ENCODE measurements around the gene CHCHD10.

The CHCHD10 gene

DNA sequence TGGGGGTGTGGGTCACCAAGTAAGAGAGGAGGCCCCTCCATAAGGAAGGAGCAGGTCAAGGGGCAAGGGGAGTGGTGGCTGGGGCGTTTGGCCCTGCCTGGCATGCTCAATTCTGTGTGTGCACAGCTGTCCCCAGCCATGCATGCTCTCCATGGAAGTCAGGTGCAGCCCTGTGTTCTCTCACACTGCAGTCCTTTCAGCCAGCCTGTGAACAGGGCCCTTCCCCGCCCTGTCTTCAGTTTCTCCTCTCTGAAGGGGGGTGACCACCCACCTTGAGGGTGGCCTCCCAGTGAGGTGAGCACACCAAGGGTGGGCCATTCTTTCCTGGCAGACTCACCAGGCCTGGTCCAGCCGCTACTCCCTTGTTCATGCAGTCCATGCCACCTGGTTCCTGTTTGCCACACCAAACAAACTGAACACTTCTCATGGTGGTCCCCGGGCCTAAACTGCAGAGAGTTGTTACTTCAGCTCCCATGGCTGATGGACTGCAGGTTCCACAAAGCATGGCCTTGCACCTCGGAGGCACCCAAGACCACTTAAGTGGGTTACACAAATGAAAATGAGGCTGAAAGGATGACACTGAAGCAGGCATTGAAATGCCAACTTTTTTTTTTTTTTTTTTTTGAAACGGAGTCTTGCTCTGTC is 1.7 kb upstream of the CHCHD10 start:
- no peak for DNase-seq

DNA sequence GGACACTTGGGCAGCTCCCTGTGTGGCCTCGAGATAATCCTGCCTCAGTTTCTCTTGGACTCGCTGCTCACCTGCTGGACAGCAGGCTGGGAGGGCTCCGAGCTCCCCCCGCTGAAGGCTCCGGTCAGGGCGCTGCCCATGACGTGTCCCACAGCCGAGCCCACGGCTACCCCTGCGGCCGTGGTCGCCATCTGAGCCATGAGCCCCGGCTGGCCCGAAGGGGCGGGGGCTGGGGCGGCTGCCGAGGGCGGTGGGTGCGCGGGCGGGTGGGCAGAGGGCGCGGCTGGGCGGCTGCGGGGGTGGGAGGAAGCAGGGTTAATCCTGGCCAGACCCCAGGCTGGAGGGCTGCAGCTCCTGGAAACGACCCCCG is 484 bp downstream of the CHCHD10 start:
- DNase-seq: no peak

DNA sequence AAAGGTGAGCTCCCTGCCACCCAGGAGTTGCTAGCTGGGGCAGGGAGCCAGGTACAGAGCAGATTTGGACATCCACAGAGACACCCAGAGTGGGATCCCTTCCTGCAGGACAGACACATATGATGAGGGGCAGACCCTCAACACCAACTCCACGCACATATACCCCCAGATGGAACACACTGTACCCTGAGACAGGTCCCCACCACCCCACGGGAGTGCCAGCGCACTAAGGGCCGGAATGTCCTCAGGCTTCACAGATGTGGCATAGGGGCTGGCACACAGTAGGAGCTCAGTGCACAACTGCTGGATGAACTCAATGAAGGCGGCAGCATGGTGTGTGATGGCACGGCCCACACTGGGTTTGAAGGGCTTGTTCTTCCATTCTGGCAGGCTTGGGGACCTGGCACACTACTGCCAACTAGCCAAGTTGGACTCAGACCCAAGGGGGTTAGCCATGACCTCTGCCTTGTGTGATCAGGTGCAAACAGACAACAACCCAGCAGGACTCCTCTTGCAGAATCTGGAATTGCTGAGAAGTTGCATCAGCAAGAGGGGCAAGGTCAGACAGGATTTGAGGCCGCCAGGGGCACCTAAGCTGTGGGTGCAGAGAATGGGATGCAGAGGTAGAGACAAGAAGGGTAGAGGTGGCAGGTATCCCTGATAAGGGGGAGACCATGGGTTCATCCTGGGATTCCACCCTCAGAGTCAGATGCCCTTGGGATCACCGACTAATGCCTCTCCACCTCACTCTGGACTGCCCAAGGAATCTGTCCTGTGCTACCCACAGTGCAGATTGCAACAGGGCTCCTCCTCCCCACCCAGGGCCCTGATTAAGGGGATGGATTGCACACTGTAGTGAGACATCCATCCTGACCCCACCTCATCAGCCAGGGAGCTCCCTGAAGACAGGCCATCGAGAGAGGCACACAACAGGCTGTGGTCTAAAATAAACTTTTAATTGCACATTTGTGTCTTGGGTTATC is 2.6 kb downstream of the CHCHD10 start:
- DNase-seq: no peak

DNA sequence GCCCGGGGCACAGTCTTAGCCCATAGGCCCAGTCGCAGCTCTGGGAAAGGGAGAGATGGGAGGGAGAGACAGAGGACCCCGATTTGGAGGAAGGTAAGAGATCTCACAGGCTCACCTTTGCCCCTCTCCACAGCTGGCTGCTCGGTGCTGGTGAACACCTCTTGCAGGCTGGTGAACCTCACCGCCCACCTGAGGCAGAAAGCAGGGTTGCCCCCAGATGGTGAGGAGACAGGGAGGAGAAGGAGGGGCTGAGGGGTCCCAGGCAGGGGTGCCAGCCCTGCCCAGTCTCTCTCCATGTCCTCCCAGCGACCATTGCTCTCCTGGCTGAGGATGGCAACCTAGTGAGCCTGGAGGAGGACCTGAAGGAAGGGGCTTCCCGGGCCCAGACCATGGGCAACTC is 3.8 kb downstream of the CHCHD10 start:
- no peak for DNase-seq

DNA sequence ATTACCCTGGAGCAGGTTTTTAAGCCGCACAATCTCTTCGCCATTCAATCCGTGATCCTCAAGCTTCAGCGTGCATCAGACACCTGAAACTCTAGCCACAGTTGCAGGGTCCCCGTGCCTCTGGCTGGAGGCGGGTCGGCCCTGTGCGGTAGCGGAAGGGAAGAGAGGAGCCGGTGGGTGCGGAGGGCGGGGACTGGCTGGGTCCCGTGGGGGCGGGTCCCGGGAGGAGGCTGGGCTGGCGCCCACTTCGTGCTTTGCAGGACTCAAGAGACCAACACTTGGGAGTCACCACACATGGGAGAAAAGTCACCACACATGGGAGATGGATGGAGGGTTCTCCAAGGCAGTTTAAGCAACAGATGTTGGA is 4.2 kb downstream of the CHCHD10 start:
- DNase-seq: no peak

DNA sequence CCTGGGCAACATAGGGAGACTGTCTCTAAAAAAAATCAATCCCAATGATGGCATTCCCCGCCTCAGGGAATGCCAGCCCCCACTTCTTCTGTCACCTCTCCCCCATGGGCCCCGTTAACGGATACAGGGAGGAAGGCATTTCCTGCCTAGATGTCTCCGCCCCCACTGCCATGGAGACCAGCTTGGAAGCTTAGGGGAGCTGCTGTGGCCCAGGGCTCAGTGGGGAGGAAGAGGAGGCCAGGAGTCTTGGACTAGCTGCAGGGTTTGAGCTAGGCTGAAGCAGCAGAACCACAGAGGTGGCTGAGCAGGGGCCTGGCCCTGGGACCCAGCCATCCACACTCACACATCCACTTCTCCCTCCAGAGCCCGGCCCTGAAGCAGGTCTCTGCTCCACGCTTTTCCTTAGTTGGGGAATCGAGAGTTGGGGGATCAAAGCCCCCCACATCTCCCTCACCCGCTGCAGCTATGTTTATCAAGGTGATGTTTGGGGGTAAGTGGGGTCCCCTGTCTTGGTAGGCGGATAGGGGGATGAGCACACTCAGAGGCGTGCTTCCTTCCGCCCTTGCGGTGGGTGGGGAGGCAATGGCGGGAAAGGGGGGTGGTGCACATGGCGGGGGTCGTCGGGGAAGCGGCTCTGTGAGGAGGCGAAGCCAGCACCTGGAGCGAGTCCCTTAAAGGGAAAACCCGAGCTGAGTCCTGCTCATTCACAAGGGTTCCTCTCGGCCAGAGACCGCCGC is 4.8 kb downstream of the CHCHD10 start, which contains the start of gene C22orf15:
Gene C22orf15, plus strand, starts transcription at position 149 of the 737 bp plus-strand sequence. Its CDS starts 317 bp downstream, at position 466.
- DNase-seq: no peak

DNA sequence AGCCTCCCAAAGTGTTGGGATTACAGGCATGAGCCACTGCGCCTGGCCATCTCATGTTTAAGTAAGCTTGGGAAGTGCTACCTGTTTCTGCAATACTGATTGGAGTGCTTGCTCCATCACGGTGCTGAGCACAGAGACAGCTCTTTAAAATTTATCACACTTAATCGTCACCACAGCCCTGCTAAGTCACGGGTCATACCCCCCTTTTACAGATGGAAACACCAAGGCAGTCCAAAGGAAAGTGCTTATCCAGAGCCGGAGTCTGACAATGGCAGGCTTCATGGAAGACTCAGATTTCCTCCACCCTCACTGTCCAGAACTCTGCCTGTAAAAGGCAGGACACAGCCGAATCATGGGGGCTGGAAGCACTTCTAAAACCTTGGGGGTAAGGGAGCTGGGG is 7.7 kb downstream of the CHCHD10 start:
- no peak for DNase-seq

DNA sequence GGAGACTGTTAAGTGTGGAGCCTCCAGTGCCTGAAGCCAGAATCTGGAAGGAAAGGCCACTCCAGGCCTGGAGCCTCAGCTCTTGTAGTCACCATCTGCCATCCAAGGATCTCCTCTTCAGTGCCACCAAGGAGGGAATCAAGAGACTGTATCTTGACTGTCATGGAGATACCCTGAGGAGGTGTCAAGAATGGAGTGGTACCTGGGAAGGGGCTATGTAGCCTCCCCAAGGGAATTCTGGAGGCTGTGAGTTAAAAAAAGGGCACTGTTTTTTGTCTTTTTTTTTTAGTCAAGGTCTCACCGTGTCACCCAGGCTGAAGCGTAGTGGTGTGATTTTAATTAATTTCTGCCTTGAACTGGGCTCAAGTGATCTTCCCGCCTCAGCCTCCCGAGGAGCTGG is 8.2 kb downstream of the CHCHD10 start:
- no peak for DNase-seq

DNA sequence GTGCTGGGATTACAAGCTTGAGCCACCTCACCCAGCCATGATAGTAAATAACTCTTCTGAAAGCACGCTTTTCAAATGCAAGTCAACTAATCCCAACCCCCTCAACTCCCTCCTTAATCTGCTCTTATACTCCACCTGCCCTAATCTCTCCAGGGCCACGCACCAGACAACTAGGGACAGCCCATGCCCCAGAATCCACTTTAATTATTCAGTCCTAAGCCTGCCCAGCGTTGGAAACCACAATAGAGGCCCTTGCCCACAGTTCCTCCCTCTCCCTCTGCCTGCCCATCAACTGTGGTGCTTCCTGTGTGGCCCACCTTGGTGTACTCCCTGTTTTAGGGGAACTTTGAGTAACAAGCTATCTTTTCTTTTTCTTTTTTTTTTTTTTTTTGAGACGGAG is 10.9 kb downstream of the CHCHD10 start:
- DNase-seq: no peak

DNA sequence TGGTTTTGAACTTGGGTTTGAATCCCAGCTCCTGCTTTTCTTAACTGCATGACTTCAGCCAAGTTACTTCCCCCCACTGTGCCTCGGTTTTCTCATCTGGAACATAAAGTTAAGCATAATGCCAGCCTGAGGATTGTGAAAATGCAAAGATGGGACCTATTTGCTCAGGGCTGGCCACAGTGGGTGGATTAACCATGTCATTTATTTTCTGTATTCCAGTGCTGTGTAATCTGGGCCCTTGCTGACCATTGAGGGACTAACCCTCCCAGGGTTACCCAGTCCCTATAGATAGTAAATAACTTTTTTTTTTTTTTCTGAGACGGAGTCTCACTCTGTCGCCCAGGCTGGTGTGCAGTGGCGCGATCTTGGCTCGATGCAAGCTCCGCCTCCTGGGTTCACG is 12.1 kb downstream of the CHCHD10 start:
- no peak for DNase-seq

DNA sequence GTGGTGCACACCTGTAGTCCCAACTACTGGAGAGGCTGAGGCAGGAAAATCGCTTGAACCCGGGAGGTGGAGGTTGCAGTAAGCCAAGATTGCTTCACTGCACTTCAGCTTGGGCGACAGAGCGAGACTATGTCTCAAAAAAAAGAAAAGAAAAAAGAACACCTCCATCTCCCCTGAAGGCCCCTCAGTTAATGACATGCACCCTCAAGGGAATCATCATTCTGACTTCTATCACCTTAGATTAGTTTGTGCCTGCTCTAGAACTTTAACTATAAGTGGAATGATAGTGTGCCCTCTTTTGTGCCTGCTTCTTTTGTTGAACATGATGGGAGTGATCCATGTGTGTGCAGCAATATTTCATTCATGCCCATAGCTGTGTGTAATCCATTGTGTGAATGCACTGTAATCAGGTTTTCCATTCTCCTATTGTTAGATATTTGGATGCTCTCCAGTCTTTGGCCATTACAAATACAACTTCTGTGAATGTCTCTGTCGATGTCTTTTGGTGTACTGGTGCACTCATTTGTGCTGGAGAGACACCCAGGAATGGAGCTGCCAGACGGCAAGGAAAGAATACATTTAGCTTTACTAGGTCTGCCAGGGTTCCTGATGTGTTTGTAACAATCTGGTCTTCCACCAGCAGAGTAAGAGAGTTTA is 12.7 kb downstream of the CHCHD10 start:
- no peak for DNase-seq

DNA sequence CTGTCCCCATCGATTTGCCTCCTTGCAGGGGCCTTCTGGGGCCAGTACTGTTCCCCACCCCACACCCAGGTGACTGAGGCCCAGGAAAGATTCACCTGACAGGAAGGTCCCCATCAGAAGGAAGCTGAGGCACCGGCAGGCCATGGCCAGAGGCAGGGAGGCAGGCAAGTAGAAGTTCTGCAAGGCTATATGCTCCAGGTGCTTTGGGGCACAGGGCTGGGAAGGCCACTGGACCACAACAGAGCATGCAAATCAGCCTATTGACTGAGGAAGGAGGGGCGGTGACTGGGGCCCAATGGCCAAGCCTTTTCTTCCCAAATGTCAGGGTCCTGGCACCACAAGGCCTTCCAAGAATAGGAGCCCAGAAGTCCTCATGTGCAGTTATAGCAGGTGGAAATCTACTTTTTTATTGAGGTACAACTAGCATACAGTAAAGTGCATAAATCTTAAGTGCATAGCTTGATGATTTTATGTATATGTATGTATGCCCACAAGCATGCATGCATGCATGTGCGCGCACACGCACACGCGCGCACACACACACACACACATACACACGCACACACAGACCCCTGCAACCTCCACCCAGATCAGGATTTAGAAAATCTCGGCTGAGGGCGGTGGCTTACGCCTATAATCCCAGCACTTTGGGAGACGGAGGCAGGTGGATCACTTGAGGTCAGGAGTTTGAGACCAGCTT is 13.4 kb downstream of the CHCHD10 start, which contains the start of gene VPREB3:
Gene VPREB3, minus strand, starts transcription at position 206 of the 700 bp plus-strand sequence. Its CDS starts 62 bp downstream, at position 144.
- DNase-seq: no peak

DNA sequence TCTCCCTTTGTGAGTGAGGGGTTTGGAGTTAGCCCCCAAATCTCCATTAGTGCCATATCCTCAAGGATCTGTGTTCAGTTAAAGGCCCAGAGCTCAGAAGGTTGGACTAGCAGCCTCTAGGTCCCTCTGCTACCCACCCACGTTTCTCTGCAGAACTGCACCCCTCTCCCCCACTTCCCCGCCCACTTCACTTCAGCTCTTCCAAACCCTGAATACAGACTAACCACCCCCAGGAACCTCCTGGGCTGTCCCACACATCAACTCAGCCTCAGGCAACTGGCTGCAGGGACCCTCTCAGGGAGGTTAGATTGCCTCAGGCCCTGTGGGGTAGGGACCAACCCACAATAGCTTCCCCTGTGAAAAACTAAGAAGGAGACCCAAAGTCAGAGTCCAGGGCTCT is 14.4 kb downstream of the CHCHD10 start:
- DNase-seq: no peak

DNA sequence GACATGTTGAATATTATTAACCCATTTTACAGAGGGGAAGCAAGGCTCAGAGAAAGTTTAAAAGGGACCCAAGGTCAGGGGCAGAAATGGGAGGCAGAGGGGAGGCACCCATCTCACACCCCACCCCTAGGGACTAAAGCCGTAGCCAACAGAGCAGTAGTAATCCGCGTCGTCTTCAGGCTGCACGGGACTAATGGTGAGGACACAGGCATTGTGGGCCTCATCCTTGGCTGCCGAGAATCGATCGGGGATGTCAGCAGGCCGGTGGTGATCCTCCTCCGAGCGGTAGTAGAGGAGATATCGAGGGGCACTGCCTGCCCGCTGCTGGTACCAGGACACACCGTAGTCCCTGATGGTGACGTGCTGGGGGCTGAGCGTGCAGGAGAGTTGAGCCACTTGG is 15.0 kb downstream of the CHCHD10 start:
- DNase-seq: no peak

DNA sequence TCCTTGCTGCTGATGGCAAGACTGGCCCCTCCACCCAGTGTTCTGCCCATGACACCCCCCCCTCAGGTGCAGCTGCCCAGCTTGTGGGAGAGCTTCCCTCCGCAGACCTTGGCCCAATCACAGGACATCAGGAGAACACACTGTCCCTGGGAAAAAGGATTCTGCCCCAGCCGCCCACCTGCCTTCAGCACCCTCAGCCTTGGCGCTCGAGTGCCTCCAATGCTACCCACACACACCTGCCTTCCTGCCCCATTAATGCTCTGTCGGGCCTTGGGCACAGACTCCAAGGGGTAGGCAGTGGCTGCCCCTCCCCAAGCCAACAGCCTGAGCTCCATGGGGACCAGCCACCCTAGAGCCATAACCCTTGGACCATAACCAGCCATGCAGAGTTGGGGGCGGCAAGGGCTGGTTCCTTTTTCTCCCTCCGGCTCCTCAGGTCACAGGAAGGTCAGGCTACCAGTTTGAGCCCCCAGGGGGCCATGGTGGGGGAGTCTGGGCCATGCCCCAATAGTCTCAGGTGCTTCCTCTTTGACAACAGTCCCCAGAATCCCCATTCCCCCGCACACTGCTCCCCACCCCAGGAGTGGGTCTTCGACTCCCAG is 15.6 kb downstream of the CHCHD10 start:
- DNase-seq: no peak

DNA sequence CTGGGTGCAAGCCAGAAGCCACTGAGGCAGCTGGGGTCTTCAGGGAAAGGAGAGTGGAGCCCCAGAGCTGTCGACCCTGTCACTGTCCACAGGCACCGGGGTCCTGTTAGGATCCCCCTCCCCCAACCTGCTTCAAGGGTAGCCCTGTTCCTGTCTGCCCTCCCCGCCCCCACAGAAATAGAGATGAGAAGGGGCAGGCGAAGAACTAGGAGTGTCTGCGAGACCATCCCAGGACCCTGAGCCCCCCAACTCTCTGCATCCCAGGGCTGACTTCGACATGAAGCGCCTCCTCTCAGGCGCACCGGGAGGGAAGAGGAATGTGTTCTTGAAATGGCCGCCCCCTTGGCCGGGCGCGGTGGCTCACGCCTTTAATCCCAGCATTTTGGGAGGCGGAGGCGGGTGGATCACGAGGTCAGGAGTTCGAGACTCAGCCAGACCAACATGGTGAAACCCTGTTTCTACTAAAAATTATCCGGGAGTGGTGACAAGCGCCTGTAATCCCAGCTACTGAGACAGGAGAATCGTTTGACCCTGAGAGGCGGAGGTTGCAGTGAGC is 16.3 kb downstream of the CHCHD10 start:
- no peak for DNase-seq

DNA sequence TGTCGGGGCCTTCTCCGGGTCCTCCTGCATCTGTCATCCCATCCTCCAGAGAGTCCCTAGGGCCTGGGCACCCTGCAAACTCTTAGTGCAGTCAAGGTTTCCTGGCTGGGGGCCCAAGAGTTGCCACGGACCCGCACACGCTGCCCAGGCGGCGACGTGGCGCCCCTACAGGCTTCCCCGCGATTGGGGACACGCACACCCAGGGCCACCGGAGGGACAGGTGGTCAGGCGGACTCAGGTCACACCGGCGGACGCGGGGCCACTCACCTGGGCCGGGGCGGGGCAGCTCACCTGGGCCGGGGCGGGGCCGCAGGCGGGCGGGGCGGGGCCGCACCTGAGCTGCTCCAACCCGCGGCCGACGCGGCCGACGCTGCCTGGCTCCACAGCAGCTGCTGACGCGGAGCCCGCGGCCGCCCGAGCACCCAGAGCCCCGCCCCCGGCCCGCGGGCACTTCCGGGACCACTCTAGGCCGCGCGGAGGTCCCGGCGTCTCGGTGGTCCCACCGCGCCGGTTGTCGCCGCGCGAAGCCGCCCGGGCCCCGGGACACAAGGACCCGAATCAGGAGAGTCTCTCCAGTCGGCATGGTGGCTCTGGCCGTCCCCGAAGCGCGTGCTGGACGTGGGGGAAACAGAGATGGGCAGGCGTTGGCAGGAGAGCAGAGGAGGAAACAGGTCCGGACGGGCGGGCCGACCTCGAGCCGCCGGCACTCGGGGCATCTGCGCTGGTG is 16.9 kb downstream of the CHCHD10 start, which contains the start of gene ZNF70:
Gene ZNF70, minus strand, starts transcription at position 399 of the 727 bp plus-strand sequence. CDS start 5,972 bp downstream, outside the sequence.
- peak; percentile 80 for DNase-seq

DNA sequence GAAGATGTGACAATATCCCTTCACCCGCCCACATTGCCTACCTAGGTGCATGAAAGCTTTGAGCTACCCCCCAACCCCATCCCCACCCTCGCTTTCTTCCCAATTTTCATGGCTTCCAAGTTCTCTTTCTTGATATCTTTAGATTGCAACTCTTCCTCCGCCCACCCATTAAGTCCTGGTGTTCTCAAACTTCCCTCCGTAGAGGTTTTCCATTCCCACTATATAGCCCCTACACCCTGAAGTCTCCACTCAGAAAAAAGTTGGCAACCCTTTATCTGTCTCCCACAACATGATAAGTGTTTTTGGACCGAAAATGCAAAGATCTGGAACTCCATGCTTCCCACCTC is 17.4 kb downstream of the CHCHD10 start:
- no peak for DNase-seq

DNA sequence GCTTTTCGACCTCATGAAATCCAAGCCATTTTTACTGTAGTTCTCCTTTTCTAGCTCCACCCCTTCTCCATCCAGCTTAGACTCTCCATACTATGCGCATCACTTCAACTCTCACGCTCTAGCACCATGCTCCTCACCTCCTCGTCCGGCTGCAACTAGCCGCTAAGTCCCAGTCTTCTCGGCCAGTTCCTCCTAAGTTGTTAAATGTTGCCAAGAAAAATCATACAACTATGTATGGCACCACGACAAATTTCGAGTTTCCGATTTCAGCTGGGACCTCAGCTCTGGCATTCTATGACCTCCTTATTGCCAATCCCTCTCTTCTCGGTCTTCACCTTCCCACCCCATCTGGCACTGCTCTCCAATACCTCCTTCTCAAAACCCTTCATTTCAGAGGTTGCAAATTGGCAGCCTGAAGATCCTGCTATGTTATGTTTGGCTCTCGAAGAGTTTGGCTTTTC is 17.9 kb downstream of the CHCHD10 start:
- DNase-seq: no peak

DNA sequence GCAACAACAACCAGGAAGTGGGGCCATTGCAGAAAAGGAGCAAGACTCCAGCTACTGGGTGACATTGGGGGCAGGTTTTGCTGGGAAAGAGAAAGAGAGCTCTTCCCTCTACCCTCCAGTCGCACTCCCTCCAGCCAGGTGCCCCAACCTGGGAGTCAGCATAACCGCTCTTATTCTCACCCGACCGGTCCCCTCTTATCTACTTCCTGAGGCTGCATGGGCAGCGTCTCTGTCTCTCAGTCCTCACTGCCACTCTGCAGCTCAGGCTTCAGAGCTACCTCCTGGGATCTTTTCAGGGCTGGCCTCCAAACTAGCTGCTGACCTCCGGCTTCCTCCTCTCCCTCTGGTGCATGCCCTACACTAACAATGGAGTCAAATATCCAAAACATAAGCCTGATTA is 22.0 kb downstream of the CHCHD10 start:
- DNase-seq: no peak

DNA sequence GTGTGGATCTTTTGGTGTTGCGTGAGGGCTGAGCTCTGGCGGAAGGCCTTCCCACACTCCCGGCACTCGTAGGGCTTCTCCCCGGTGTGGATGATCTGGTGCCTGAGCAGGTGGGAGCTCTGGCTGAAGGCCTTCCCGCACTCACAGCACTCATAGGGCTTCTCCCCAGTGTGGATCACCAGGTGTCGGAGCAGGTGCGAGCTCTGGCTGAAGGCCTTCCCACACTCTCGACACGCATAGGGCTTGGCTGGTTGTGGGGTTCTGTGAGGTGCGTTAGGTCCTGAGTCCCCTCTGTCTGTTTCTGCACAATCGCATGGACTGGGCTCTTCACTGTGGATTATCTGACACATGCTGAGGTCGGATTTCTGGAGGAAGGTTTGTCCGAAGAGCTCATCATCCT is 23.3 kb downstream of the CHCHD10 start:
- no peak for DNase-seq
